ENCODE measurements around the gene B4GALT2.
A peak's percentile ranks its signal among the peaks of the same experiment; 100 is the strongest.

The B4GALT2 gene

GRCh38 chr1:44029260-44029910, 50.4 kb downstream of the B4GALT2 start:
- no peaks in the 10 kb centered on the region for H3K9me3 ChIP-seq (ENCODE audit: control insufficient read depth in 2 of 2, low read length in 2 of 2)
- peak overlapping the region; percentile 80 to 90 for H3K4me3 ChIP-seq (ENCODE audit: low read length in 2 of 2)
- H3K27ac ChIP-seq (ENCODE audit: low read depth in 2 of 2, low read length in 2 of 2), result peak overlapping the region; percentile 92 to 95
- peaks cover 37 to 53% of the 10 kb centered on the region in 2 donors for H3K4me1 ChIP-seq (ENCODE audit: control insufficient read depth in 2 of 2, insufficient read depth in 2 of 2, low read length in 2 of 2)
- H3K9ac ChIP-seq (ENCODE audit: low read depth in 1 of 2, low read length in 2 of 2), result peak overlapping the region; percentile 82 to 95
- H3K27me3 ChIP-seq (ENCODE audit: control insufficient read depth in 2 of 2, insufficient read depth in 2 of 2, low read length in 2 of 2), result no peaks in the 10 kb centered on the region
- no peaks in the 10 kb centered on the region for H3K36me3 ChIP-seq (ENCODE audit: control insufficient read depth in 2 of 2, insufficient read depth in 2 of 2, low read length in 2 of 2)

GRCh38 chr1:44029911-44030604, 51.0 kb downstream of the B4GALT2 start:
- Histone ChIP-seq H3K27me3 (ENCODE audit: control insufficient read depth in 2 of 2, insufficient read depth in 2 of 2, low read length in 2 of 2) (no peaks in the 10 kb centered on the region), H3K9me3 (ENCODE audit: control insufficient read depth in 2 of 2, low read length in 2 of 2) (no peaks in the 10 kb centered on the region), H3K9ac (ENCODE audit: low read depth in 1 of 2, low read length in 2 of 2) (peak overlapping the region; percentile 82 to 95), H3K27ac (ENCODE audit: low read depth in 2 of 2, low read length in 2 of 2) (peak overlapping the region; percentile 92 to 95), H3K4me3 (ENCODE audit: low read length in 2 of 2) (peak overlapping the region; percentile 80 to 90), H3K4me1 (ENCODE audit: control insufficient read depth in 2 of 2, insufficient read depth in 2 of 2, low read length in 2 of 2) (peaks cover 37 to 53% of the 10 kb centered on the region in 2 donors), H3K36me3 (ENCODE audit: control insufficient read depth in 2 of 2, insufficient read depth in 2 of 2, low read length in 2 of 2) (no peaks in the 10 kb centered on the region)

- Histone ChIP-seq H3K9ac (ENCODE audit: low read depth in 1 of 2, low read length in 2 of 2) (peak overlapping the region; percentile 72 to 82), H3K9me3 (ENCODE audit: control insufficient read depth in 2 of 2, low read length in 2 of 2) (no peaks in the 10 kb centered on the region), H3K4me3 (ENCODE audit: low read length in 2 of 2) (peak overlapping the region; percentile 72 to 80), H3K27me3 (ENCODE audit: control insufficient read depth in 2 of 2, insufficient read depth in 2 of 2, low read length in 2 of 2) (no peaks in the 10 kb centered on the region), H3K4me1 (ENCODE audit: control insufficient read depth in 2 of 2, insufficient read depth in 2 of 2, low read length in 2 of 2) (peaks cover 36 to 51% of the 10 kb centered on the region in 2 donors), H3K27ac (ENCODE audit: low read depth in 2 of 2, low read length in 2 of 2) (peak overlapping the region; percentile 92 to 95), H3K36me3 (ENCODE audit: control insufficient read depth in 2 of 2, insufficient read depth in 2 of 2, low read length in 2 of 2) (no peaks in the 10 kb centered on the region)
Measured at GRCh38 chr1:44030605-44031251, 51.7 kb downstream of the B4GALT2 start.

GRCh38 chr1:44031252-44032169, 52.5 kb downstream of the B4GALT2 start, which contains the start of gene SLC6A9:
SLC6A9 (minus strand) TSS chr1:44031462; CDS start chr1:44024277, 7,185 bp downstream.
- Histone ChIP-seq H3K9ac (ENCODE audit: low read depth in 1 of 2, low read length in 2 of 2) (peak within 1 kb of the TSS; percentile 72 to 82), H3K36me3 (ENCODE audit: control insufficient read depth in 2 of 2, insufficient read depth in 2 of 2, low read length in 2 of 2) (no peaks in the 10 kb centered on the region), H3K27me3 (ENCODE audit: control insufficient read depth in 2 of 2, insufficient read depth in 2 of 2, low read length in 2 of 2) (no peaks in the 10 kb centered on the region), H3K9me3 (ENCODE audit: control insufficient read depth in 2 of 2, low read length in 2 of 2) (no peaks in the 10 kb centered on the region), H3K4me1 (ENCODE audit: control insufficient read depth in 2 of 2, insufficient read depth in 2 of 2, low read length in 2 of 2) (peaks cover 34 to 50% of the 10 kb centered on the region in 2 donors), H3K4me3 (ENCODE audit: low read length in 2 of 2) (peak within 1 kb of the TSS; percentile 72 to 80), H3K27ac (ENCODE audit: low read depth in 2 of 2, low read length in 2 of 2) (peak within 1 kb of the TSS; percentile 92 to 95)

- H3K9ac ChIP-seq (ENCODE audit: low read depth in 1 of 2, low read length in 2 of 2), result peak overlapping the region; percentile 47 to 82
- no peaks in the 10 kb centered on the region for H3K9me3 ChIP-seq (ENCODE audit: control insufficient read depth in 2 of 2, low read length in 2 of 2)
- H3K4me3 ChIP-seq (ENCODE audit: low read length in 2 of 2), result peak overlapping the region; percentile 72 to 80
- peaks cover 37 to 46% of the 10 kb centered on the region in 2 donors for H3K4me1 ChIP-seq (ENCODE audit: control insufficient read depth in 2 of 2, insufficient read depth in 2 of 2, low read length in 2 of 2)
- H3K27ac ChIP-seq (ENCODE audit: low read depth in 2 of 2, low read length in 2 of 2), result peak overlapping the region; percentile 92 to 95
- H3K27me3 ChIP-seq (ENCODE audit: control insufficient read depth in 2 of 2, insufficient read depth in 2 of 2, low read length in 2 of 2), result no peaks in the 10 kb centered on the region
- H3K36me3 ChIP-seq (ENCODE audit: control insufficient read depth in 2 of 2, insufficient read depth in 2 of 2, low read length in 2 of 2), result no peaks in the 10 kb centered on the region
Measured at GRCh38 chr1:44032170-44032790, 53.3 kb downstream of the B4GALT2 start.

GRCh38 chr1:44033041-44033575, 54.1 kb downstream of the B4GALT2 start:
- Histone ChIP-seq H3K27ac (ENCODE audit: low read depth in 2 of 2, low read length in 2 of 2) (peak overlapping the region in 1 of 2 donors; percentile 92), H3K4me1 (ENCODE audit: control insufficient read depth in 2 of 2, insufficient read depth in 2 of 2, low read length in 2 of 2) (peaks cover 37 to 40% of the 10 kb centered on the region in 2 donors)

GRCh38 chr1:44033756-44034155, 54.7 kb downstream of the B4GALT2 start:
- no peak overlapping the region for H3K27ac ChIP-seq (ENCODE audit: low read depth in 2 of 2, low read length in 2 of 2)
- H3K4me3 ChIP-seq (ENCODE audit: low read length in 2 of 2), result no peak overlapping the region
- peaks cover 35 to 37% of the 10 kb centered on the region in 2 donors for H3K4me1 ChIP-seq (ENCODE audit: control insufficient read depth in 2 of 2, insufficient read depth in 2 of 2, low read length in 2 of 2)

More at GRCh38 chr1:44033041-44033575, 54.1 kb downstream of the B4GALT2 start:
- Histone ChIP-seq H3K9me3 (ENCODE audit: control insufficient read depth in 2 of 2, low read length in 2 of 2) (no peaks in the 10 kb centered on the region), H3K27me3 (ENCODE audit: control insufficient read depth in 2 of 2, insufficient read depth in 2 of 2, low read length in 2 of 2) (no peaks in the 10 kb centered on the region), H3K9ac (ENCODE audit: low read depth in 1 of 2, low read length in 2 of 2) (no peak overlapping the region), H3K36me3 (ENCODE audit: control insufficient read depth in 2 of 2, insufficient read depth in 2 of 2, low read length in 2 of 2) (no peaks in the 10 kb centered on the region), H3K4me3 (ENCODE audit: low read length in 2 of 2) (no peak overlapping the region)

GRCh38 chr1:44034423-44034822, 55.4 kb downstream of the B4GALT2 start:
- Histone ChIP-seq H3K27ac (ENCODE audit: low read depth in 2 of 2, low read length in 2 of 2) (no peak overlapping the region), H3K27me3 (ENCODE audit: control insufficient read depth in 2 of 2, insufficient read depth in 2 of 2, low read length in 2 of 2) (no peaks in the 10 kb centered on the region), H3K4me3 (ENCODE audit: low read length in 2 of 2) (no peak overlapping the region), H3K9ac (ENCODE audit: low read depth in 1 of 2, low read length in 2 of 2) (no peak overlapping the region), H3K4me1 (ENCODE audit: control insufficient read depth in 2 of 2, insufficient read depth in 2 of 2, low read length in 2 of 2) (peaks cover 28 to 30% of the 10 kb centered on the region in 2 donors), H3K36me3 (ENCODE audit: control insufficient read depth in 2 of 2, insufficient read depth in 2 of 2, low read length in 2 of 2) (no peaks in the 10 kb centered on the region), H3K9me3 (ENCODE audit: control insufficient read depth in 2 of 2, low read length in 2 of 2) (no peaks in the 10 kb centered on the region)

More at GRCh38 chr1:44033756-44034155, 54.7 kb downstream of the B4GALT2 start:
- Histone ChIP-seq H3K9ac (ENCODE audit: low read depth in 1 of 2, low read length in 2 of 2) (no peak overlapping the region), H3K9me3 (ENCODE audit: control insufficient read depth in 2 of 2, low read length in 2 of 2) (no peaks in the 10 kb centered on the region), H3K27me3 (ENCODE audit: control insufficient read depth in 2 of 2, insufficient read depth in 2 of 2, low read length in 2 of 2) (no peaks in the 10 kb centered on the region), H3K36me3 (ENCODE audit: control insufficient read depth in 2 of 2, insufficient read depth in 2 of 2, low read length in 2 of 2) (no peaks in the 10 kb centered on the region)
